HepG2 (cell line): Measurements from ENCODE around the gene CCDC38. TPM values are rescaled to one million over a fixed set of nuclear protein-coding genes. Genes with fewer than 3 reads are reported as not detected.

ENCODE experiments used
- ATAC-seq: fragments of 200-7000 bp; cut with Tn5 transposase; 3 replicates; pipeline ENCODE4 v1.9.1; 2020; ENCODE audit warnings: mild to moderate bottlenecking, moderate library complexity
- BruUV-seq: library from RNA; stranded (reverse); fragments of 400-500 nt; replicated peaks from 2 replicates; lab custom pipeline; 2021; lab: Mats Ljungman, UMichigan
- CTCF ChIA-PET: fragments of 300-600 bp; formaldehyde crosslinking; extraction: SDS; loops from one replicate; lab custom pipeline; 2021; ENCODE audit warnings: low total read pairs, inconsistent platforms, low intra/inter-chr PET ratio; lab: Yijun Ruan, JAX
- POLR2A ChIA-PET: fragments of 350-600 bp; sonication (Branson Sonifier 250); formaldehyde crosslinking; loops from one replicate; lab custom pipeline; 2020; ENCODE audit warnings: antibody characterized with exemption, inconsistent platforms; lab: Yijun Ruan, JAX
- DNase-seq: peaks from one replicate; pipeline ENCODE4 v3.0.0-alpha.2; 2015; ENCODE audit warnings: low spot score
- FAIRE-seq: peaks from 3 replicates; lab custom pipeline; 2011; peaks lifted over from hg19 to GRCh38; lab: Jason Lieb, UNC
- H2AFZ ChIP-seq: one replicate; pipeline ENCODE4 v1.6.1; 2011; ENCODE audit warnings: low read length, inconsistent platforms
- H3K27ac ChIP-seq: fragments of 300-600 bp; 3 replicates; pipeline ENCODE4 v1.8.0; 2011; ENCODE audit warnings: mixed run types, mild to moderate bottlenecking, mixed read lengths, low read length, inconsistent platforms; ENCODE audit not compliant: insufficient read depth; ENCODE audit errors: extremely low read length
- H3K27me3 ChIP-seq, 2 experiments: fragments of 200-600 bp in 1 of 2; 2 replicates in 1 of 2; 3 replicates in 1 of 2; pipeline versions ENCODE4 v1.6.0 to v1.8.0; 2011; ENCODE audit warnings: low read length in 2 of 2, mild to moderate bottlenecking in 2 of 2, moderate library complexity in 2 of 2, inconsistent platforms in 1 of 2; ENCODE audit not compliant: insufficient read depth in 2 of 2, control insufficient read depth in 1 of 2
- H3K36me3 ChIP-seq, 2 experiments: fragments of 200-600 bp in 1 of 2; replicated peaks in 1 of 2; 2 replicates in 1 of 2; 3 replicates in 1 of 2; pipeline versions ENCODE4 v1.5.1 to v1.8.0; 2011; ENCODE audit warnings: low read length in 2 of 2, inconsistent platforms in 1 of 2; ENCODE audit not compliant: insufficient read depth in 2 of 2, control insufficient read depth in 1 of 2
- H3K4me1 ChIP-seq: 2 replicates; pipeline ENCODE4 v1.5.1; 2012; ENCODE audit warnings: low read length, inconsistent platforms; ENCODE audit not compliant: insufficient read depth
- H3K4me2 ChIP-seq: 2 replicates; pipeline ENCODE4 v1.6.0; 2011; ENCODE audit warnings: low read depth, low read length, inconsistent platforms
- H3K4me3 ChIP-seq, 3 experiments: fragments of 200-600 bp in 1 of 3; sonication (generic), shearing (Covaris generic) in 1 of 3; replicated peaks in 1 of 3; 2 replicates each; pipeline ENCODE4 v1.5.1; 2011 to 2016; ENCODE audit warnings: low read length in 3 of 3, inconsistent platforms in 2 of 3, low read depth in 2 of 3, mild to moderate bottlenecking in 2 of 3, control low read depth in 1 of 3, mixed read lengths in 1 of 3; ENCODE audit not compliant: insufficient read depth in 1 of 3
- H3K79me2 ChIP-seq: one replicate; pipeline ENCODE4 v1.6.1; 2011; ENCODE audit warnings: low read length, inconsistent platforms; ENCODE audit not compliant: insufficient read depth
- H3K9ac ChIP-seq: 2 replicates; pipeline ENCODE4 v1.6.0; 2011; ENCODE audit warnings: mild to moderate bottlenecking, low read depth, low read length, inconsistent platforms; ENCODE audit not compliant: insufficient read depth
- H3K9me3 ChIP-seq: 2 replicates; pipeline ENCODE4 v1.5.1; 2012; ENCODE audit warnings: mild to moderate bottlenecking, low read length
- H4K20me1 ChIP-seq: 2 replicates; pipeline ENCODE4 v1.6.0; 2011; ENCODE audit warnings: inconsistent platforms, mild to moderate bottlenecking, low read length, moderate library complexity; ENCODE audit not compliant: insufficient read depth
- CTCF ChIP-seq: sonication (generic); formaldehyde crosslinking; IDR thresholded peaks from 2 replicates; pipeline ENCODE4 v1.5.0; 2020; ENCODE audit warnings: mild to moderate bottlenecking, missing genetic modification reagents, moderate library complexity
- GATAD2A ChIP-seq: IDR thresholded peaks from 2 replicates; pipeline ENCODE4 v1.6.1; 2016
- HDAC2 ChIP-seq: sonication (generic); formaldehyde crosslinking; IDR thresholded peaks from 2 replicates; pipeline ENCODE4 v1.4.0; 2020; ENCODE audit warnings: missing genetic modification reagents
- MED1 ChIP-seq: sonication (generic); formaldehyde crosslinking; IDR thresholded peaks from 2 replicates; pipeline ENCODE4 v1.4.0; 2020; ENCODE audit warnings: missing genetic modification reagents
- SOX13 ChIP-seq, 3 experiments: fragments of 450-650 bp in 1 of 3; sonication (generic) in 1 of 3; formaldehyde crosslinking in 1 of 3; IDR thresholded peaks in 2 of 3; conservative IDR thresholded peaks in 1 of 3; 2 replicates each; pipeline versions ENCODE4 v1.5.0 to v1.6.1; 2016 to 2020; ENCODE audit warnings: antibody characterized with exemption in 1 of 3, mild to moderate bottlenecking in 1 of 3, missing compliant biosample characterization in 1 of 3, missing genetic modification reagents in 1 of 3, moderate library complexity in 1 of 3
- SOX5 ChIP-seq: IDR thresholded peaks from 2 replicates; pipeline ENCODE4 v1.6.1; 2016; ENCODE audit warnings: borderline replicate concordance
- ZBTB38 ChIP-seq: sonication (generic); formaldehyde crosslinking; IDR thresholded peaks from 2 replicates; pipeline ENCODE4 v1.5.1; 2020; ENCODE audit warnings: mild to moderate bottlenecking, missing genetic modification reagents
- WGBS: methylation state at CpG from one replicate; pipeline ENCODE4 v1.1.6; 2017; ENCODE audit warnings: low lambda C conversion rate; 5-methylcytosine and 5-hydroxymethylcytosine counted together
- in situ Hi-C: cut with HindIII; loops from 2 replicates; pipeline ENCODE4 v1.10.0; 2017; ENCODE audit warnings: low pct_unique_long_range_greater_than_20kb; ENCODE audit not compliant: extremely low pct_ligation_motif_present
- intact Hi-C: fragments of 100-400 bp; cut with micrococcal nuclease; formaldehyde crosslinking; loops from one replicate; pipeline ENCODE4 v1.10.0; 2022; ENCODE audit not compliant: unreplicated experiment
- polyA plus RNA-seq, 8 experiments: library from polyadenylated mRNA; depleted of rRNA in 3 of 8; stranded (reverse) in 7 of 8; unstranded in 1 of 8; fragments of >200 nt; fragmentation: Illumina TruSeq in 4 of 8; extraction: Trizol in 4 of 8; gene quantifications; 2 replicates each; pipeline versions ENCODE4 v1.2.1 to v1.2.3, GENCODE V29; 2011 to 2016; ENCODE audit warnings: low read depth in 4 of 8, missing spikeins in 1 of 8, mixed read lengths in 1 of 8; ENCODE audit not compliant: insufficient read depth in 1 of 8
- total RNA-seq, 5 experiments: library from RNA; depleted of rRNA; stranded (reverse); fragments of >200 nt; fragmentation: Illumina TruSeq; extraction: Trizol; gene quantifications; 2 replicates each; pipeline ENCODE4 v1.2.3, GENCODE V29; 2016; ENCODE audit warnings: low read depth in 1 of 5
- TF ChIP-seq, protein P1 (sequence below): sonication (generic); formaldehyde crosslinking; IDR thresholded peaks from 2 replicates; pipeline ENCODE4 v1.4.0; 2020; ENCODE audit warnings: missing genetic modification reagents
- TF ChIP-seq, protein P2 (sequence below): sonication (generic); formaldehyde crosslinking; IDR thresholded peaks from 2 replicates; pipeline ENCODE4 v1.5.1; 2020; ENCODE audit warnings: mild to moderate bottlenecking, missing genetic modification reagents
- TF ChIP-seq, protein P3 (sequence below): sonication (generic); formaldehyde crosslinking; IDR thresholded peaks from 2 replicates; pipeline ENCODE4 v1.8.0; 2022; ENCODE audit warnings: mild to moderate bottlenecking, missing genetic modification reagents, moderate library complexity

The CCDC38 gene
- total and polyA plus RNA-seq, 2 of the 13 experiments (the other 11 are each of a cell fraction or from before 2014, with no cell fraction given), result 0.24 to 0.32 TPM

DNA sequence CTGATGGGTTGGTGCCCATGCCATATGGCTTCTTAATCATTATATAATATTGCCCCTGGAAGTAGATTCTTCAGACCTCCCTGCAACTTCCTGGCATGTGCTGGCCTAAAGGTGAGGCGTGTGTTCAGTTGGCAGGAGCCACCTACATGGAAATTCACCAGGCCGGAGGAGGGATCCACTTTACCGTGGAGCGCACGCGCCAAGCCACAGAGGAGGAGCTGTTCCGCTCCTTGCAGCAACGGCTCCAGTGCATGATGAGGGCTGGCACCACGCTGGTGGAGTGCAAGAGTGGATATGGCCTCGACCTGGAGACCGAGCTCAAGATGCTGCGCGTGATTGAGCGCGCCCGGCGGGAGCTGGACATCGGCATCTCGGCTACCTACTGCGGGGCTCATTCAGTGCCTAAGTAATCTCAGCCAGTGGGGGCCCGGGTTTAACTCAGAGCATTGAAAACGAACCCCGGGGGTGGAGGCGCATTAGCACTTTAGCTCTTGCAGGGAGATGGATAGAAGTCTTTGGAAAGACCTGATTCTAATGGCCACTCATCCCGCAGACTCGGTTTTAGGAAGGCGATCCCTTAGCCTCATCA, 14.2 kb upstream of the CCDC38 start (continued):
- TF ChIP-seq, protein P1, sequence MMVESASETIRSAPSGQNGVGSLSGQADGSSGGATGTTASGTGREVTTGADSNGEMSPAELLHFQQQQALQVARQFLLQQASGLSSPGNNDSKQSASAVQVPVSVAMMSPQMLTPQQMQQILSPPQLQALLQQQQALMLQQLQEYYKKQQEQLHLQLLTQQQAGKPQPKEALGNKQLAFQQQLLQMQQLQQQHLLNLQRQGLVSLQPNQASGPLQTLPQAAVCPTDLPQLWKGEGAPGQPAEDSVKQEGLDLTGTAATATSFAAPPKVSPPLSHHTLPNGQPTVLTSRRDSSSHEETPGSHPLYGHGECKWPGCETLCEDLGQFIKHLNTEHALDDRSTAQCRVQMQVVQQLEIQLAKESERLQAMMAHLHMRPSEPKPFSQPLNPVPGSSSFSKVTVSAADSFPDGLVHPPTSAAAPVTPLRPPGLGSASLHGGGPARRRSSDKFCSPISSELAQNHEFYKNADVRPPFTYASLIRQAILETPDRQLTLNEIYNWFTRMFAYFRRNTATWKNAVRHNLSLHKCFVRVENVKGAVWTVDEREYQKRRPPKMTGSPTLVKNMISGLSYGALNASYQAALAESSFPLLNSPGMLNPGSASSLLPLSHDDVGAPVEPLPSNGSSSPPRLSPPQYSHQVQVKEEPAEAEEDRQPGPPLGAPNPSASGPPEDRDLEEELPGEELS, result no peak
- TF ChIP-seq, protein P2, sequence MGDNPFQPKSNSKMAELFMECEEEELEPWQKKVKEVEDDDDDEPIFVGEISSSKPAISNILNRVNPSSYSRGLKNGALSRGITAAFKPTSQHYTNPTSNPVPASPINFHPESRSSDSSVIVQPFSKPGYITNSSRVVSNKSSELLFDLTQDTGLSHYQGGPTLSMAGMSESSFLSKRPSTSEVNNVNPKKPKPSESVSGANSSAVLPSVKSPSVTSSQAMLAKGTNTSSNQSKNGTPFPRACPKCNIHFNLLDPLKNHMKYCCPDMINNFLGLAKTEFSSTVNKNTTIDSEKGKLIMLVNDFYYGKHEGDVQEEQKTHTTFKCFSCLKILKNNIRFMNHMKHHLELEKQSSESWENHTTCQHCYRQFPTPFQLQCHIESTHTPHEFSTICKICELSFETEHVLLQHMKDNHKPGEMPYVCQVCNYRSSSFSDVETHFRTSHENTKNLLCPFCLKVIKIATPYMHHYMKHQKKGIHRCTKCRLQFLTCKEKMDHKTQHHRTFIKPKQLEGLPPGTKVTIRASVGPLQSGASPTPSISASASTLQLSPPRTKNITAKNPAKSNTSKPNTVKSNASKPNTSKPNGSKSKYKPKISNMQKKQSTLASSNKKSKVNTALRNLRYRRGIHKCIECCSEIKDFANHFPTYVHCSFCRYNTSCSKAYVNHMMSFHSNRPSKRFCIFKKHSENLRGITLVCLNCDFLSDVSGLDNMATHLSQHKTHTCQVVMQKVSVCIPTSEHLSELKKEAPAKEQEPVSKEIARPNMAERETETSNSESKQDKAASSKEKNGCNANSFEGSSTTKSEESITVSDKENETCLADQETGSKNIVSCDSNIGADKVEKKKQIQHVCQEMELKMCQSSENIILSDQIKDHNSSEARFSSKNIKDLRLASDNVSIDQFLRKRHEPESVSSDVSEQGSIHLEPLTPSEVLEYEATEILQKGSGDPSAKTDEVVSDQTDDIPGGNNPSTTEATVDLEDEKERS (CRISPR knock-in tag), result no peak
- peak; percentile 38; the same call in 1 of the 2 replicates for TF ChIP-seq ZBTB38 (CRISPR knock-in tag)

DNA sequence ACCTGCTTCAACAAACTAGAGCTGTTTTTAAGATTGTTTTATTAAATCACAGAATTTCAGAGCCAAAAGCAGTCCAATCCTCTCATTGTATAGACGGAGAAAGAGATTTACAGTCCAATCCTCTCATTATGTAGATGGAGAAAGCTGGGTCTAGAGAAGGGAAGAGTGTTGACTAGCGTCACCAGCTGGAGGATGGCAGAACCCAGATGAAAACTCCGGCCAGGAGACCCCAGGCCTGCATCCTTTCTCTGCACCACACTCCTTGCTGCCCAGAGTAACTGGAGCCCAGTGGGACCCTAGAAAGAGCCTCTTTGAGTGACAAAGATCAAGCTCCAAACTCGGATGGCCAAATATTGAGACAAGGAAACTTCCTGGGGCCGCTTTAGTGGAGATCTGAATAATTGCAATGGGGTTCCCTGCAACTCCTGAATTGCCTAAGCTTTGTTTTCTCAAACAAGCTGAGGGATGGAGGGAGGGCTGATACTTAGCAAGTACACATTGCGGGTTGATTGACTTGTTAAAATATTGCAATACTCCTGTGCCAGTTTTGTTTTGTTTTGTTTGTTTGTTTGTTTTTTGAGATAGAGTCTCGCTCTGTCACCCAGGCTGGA, 13.2 kb upstream of the CCDC38 start:
- WGBS, result 64% methylated on average over 7 of the region's 7 CpGs
- H2AFZ ChIP-seq, result no peak overlapping the region
- DNase-seq, result peak; percentile 45
- ChIA-PET POLR2A (interaction anchor here (1.3 to 3.9 kb wide), 3 partner anchors 10 to 40 kb away, joined by 4 to 41 read pairs (median 5); partner anchors contain the start of genes AMDHD1, CCDC38 and HAL), CTCF (no interaction called here)
- peak overlapping the region; percentile 38 for H3K27ac ChIP-seq
- no peak for FAIRE-seq
- H3K9ac ChIP-seq, result no peak overlapping the region
- in situ Hi-C loops (no loop called here), intact Hi-C loops (loop anchor here (5.0 to 10.0 kb wide), 2 partner anchors 42 to 131 kb away; partner anchors contain the start of gene HAL)
- peak overlapping the region; percentile 41 for H3K4me2 ChIP-seq
- no peak overlapping the region for H3K4me3 ChIP-seq
- BruUV-seq, result no TSS peak
- H3K27me3 ChIP-seq, result no peaks in the 10 kb centered on the region
- peak; percentile 66 for ATAC-seq
- H3K4me1 ChIP-seq, result peaks cover 56% of the 10 kb centered on the region
- no peaks in the 10 kb centered on the region for H4K20me1 ChIP-seq
- no peaks in the 10 kb centered on the region for H3K79me2 ChIP-seq
- peaks cover 0 to 1% of the 10 kb centered on the region in 2 experiments; a peak in 2 of 5 replicates for H3K36me3 ChIP-seq
- no peaks in the 10 kb centered on the region for H3K9me3 ChIP-seq
- peak; percentile 27; the same call in 1 of the 2 replicates for TF ChIP-seq MED1 (CRISPR knock-in tag)
- TF ChIP-seq SOX5 (CRISPR knock-in tag), result 0 out of 2 replicates have a peak, but pooled peaks have one; percentile 17
- TF ChIP-seq, protein P3, sequence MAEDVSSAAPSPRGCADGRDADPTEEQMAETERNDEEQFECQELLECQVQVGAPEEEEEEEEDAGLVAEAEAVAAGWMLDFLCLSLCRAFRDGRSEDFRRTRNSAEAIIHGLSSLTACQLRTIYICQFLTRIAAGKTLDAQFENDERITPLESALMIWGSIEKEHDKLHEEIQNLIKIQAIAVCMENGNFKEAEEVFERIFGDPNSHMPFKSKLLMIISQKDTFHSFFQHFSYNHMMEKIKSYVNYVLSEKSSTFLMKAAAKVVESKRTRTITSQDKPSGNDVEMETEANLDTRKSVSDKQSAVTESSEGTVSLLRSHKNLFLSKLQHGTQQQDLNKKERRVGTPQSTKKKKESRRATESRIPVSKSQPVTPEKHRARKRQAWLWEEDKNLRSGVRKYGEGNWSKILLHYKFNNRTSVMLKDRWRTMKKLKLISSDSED (CRISPR knock-in tag), result no peak
- 0 out of 2 replicates have a peak, but pooled peaks have one; percentile 14 for TF ChIP-seq CTCF (CRISPR knock-in tag)
- peak; percentile 39; the same call in 1 of the 2 replicates for TF ChIP-seq GATAD2A (CRISPR knock-in tag)
- TF ChIP-seq HDAC2, result no peak
- TF ChIP-seq SOX13 (IDR thresholded peaks at IDR 0.05), result no peak
- TF ChIP-seq SOX13 (CRISPR knock-in tag; conservative IDR thresholded peaks at IDR 0.05 in 1 of 2, IDR thresholded peaks at IDR 0.05 in 1 of 2), result peak in 1 of 2 experiments; percentile 54; a peak in 1 of 4 replicates
